ENCODE results near the gene MOSMO. TPM values are rescaled to one million over a fixed set of nuclear protein-coding genes. Genes with fewer than 3 reads are reported as not detected.

The MOSMO gene
- total and polyA plus RNA-seq, 2 of the 4 experiments (the other 2 are of a cell fraction), result 10.5 to 16.0 TPM

DNA sequence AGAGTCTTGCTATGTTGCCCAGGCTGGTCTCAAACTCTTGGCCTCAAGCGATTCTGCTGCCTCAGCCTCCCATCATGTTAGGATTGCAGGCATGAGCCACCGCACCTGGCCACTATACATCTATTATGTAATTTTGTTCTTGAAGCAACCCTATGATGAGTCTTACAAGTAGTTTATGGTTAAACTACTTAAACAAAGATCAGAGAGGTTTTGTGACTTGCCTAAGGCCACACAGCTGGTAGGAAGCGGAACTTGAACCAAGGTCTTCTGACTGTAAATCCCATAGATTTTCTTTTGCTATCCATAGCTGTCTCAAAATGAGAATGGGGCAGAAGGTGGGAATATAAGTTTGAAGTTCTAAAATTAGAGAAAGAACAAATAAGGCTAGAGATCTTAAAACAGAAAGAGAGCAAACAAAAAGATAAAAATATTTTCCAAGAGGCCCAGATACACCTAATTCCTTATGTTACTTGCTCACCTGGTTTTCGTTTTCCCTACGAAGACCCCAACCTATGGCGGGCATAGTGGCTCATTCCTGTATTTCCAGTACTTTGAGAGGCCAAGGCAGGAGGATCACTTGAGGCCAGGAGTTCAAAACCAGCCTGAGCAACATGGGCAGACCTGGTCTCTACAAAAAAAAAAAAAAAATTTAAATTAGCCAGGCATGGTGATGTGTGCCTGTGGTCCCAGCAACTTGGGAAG is 116.8 kb downstream of the MOSMO start:
- dilution Hi-C loops (cut with HindIII; ENCODE audit: low sequenced_read_pairs, unreplicated experiment) (no loop called here), in situ Hi-C loops (cut with MboI; ENCODE audit: low sequenced_read_pairs) (no loop called here), intact Hi-C loops (cut with micrococcal nuclease) (no loop called here)
- H4K5ac ChIP-seq (ENCODE audit: low read depth, low read length), result no peak overlapping the region
- H3K4me1 ChIP-seq (ENCODE audit: control insufficient read depth, insufficient read depth, low read length), result no peaks in the 10 kb centered on the region
- no peak overlapping the region for H3K4ac ChIP-seq (ENCODE audit: low read depth, low read length)
- no peaks in the 10 kb centered on the region for H3K9me3 ChIP-seq (ENCODE audit: control insufficient read depth, insufficient read depth, low read length)
- H2BK5ac ChIP-seq (ENCODE audit: low read depth, low read length, poor library complexity, severe bottlenecking), result no peak overlapping the region
- H3K23ac ChIP-seq (ENCODE audit: low read depth, low read length), result no peak overlapping the region
- DNase-seq (no peak), ATAC-seq (ENCODE audit: low read depth) (no peak)
- no peak overlapping the region for H2BK120ac ChIP-seq (ENCODE audit: low read depth, low read length)
- CTCF ChIA-PET, result no interaction called here
- no peak overlapping the region for H3K56ac ChIP-seq (ENCODE audit: extremely low read depth, insufficient read depth, low read length)
- POLR2A ChIA-PET (ENCODE audit: unreplicated experiment), result no interaction called here
- H3K36me3 ChIP-seq (ENCODE audit: control insufficient read depth, insufficient read depth, low read length), result no peaks in the 10 kb centered on the region
- no peak overlapping the region for H3K27ac ChIP-seq (ENCODE audit: insufficient read depth, low read length)
- H3K9me1 ChIP-seq (ENCODE audit: insufficient read depth, low read length), result no peaks in the 10 kb centered on the region
- no peak overlapping the region for H3K4me2 ChIP-seq (ENCODE audit: low read depth, low read length)
- no peak overlapping the region for H2AK5ac ChIP-seq (ENCODE audit: low read depth, low read length)
- TF ChIP-seq SMC3 (IDR thresholded peaks at IDR 0.05; ENCODE audit: low read depth, low read length), result no peak
- TF ChIP-seq, protein P1, sequence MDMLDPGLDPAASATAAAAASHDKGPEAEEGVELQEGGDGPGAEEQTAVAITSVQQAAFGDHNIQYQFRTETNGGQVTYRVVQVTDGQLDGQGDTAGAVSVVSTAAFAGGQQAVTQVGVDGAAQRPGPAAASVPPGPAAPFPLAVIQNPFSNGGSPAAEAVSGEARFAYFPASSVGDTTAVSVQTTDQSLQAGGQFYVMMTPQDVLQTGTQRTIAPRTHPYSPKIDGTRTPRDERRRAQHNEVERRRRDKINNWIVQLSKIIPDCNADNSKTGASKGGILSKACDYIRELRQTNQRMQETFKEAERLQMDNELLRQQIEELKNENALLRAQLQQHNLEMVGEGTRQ (IDR thresholded peaks at IDR 0.05; ENCODE audit: low read depth, low read length), result no peak
- no peak for TF ChIP-seq MAFK (IDR thresholded peaks at IDR 0.05; ENCODE audit: low read depth, low read length)
- TF ChIP-seq BHLHE40 (IDR thresholded peaks at IDR 0.05; ENCODE audit: low read depth, low read length), result no peak
- no peak for TF ChIP-seq MXI1 (IDR thresholded peaks at IDR 0.05; ENCODE audit: borderline replicate concordance, low read depth, low read length)
- TF ChIP-seq, protein P2, sequence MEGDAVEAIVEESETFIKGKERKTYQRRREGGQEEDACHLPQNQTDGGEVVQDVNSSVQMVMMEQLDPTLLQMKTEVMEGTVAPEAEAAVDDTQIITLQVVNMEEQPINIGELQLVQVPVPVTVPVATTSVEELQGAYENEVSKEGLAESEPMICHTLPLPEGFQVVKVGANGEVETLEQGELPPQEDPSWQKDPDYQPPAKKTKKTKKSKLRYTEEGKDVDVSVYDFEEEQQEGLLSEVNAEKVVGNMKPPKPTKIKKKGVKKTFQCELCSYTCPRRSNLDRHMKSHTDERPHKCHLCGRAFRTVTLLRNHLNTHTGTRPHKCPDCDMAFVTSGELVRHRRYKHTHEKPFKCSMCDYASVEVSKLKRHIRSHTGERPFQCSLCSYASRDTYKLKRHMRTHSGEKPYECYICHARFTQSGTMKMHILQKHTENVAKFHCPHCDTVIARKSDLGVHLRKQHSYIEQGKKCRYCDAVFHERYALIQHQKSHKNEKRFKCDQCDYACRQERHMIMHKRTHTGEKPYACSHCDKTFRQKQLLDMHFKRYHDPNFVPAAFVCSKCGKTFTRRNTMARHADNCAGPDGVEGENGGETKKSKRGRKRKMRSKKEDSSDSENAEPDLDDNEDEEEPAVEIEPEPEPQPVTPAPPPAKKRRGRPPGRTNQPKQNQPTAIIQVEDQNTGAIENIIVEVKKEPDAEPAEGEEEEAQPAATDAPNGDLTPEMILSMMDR (conservative IDR thresholded peaks at IDR 0.05; ENCODE audit: low read depth, low read length), result no peak
- no peak for TF ChIP-seq POLR2A (IDR thresholded peaks at IDR 0.05; ENCODE audit: low read depth, low read length)
- TF ChIP-seq CHD1 (IDR thresholded peaks at IDR 0.05; ENCODE audit: low read depth, low read length), result no peak
- no peak for TF ChIP-seq CEBPB (IDR thresholded peaks at IDR 0.05; ENCODE audit: low read depth, low read length)
- TF ChIP-seq NFE2L2 (IDR thresholded peaks at IDR 0.05; ENCODE audit: low read depth, low read length), result no peak
- TF ChIP-seq RFX5 (IDR thresholded peaks at IDR 0.05; ENCODE audit: low read depth, low read length), result no peak
- no peak for TF ChIP-seq RCOR1 (IDR thresholded peaks at IDR 0.05; ENCODE audit: insufficient replicate concordance, low read length)
- TF ChIP-seq MAZ (IDR thresholded peaks at IDR 0.05; ENCODE audit: borderline replicate concordance, low read depth, low read length), result no peak
- TF ChIP-seq RAD21 (IDR thresholded peaks at IDR 0.05; ENCODE audit: low read length), result no peak
- TF ChIP-seq, protein P3, sequence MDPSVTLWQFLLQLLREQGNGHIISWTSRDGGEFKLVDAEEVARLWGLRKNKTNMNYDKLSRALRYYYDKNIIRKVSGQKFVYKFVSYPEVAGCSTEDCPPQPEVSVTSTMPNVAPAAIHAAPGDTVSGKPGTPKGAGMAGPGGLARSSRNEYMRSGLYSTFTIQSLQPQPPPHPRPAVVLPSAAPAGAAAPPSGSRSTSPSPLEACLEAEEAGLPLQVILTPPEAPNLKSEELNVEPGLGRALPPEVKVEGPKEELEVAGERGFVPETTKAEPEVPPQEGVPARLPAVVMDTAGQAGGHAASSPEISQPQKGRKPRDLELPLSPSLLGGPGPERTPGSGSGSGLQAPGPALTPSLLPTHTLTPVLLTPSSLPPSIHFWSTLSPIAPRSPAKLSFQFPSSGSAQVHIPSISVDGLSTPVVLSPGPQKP (IDR thresholded peaks at IDR 0.05; ENCODE audit: borderline replicate concordance, low read depth, low read length), result no peak
- TF ChIP-seq FOS (IDR thresholded peaks at IDR 0.05; ENCODE audit: low read depth, low read length), result no peak
- no peak overlapping the region for H3K9ac ChIP-seq (ENCODE audit: low read depth, low read length)
- no peak overlapping the region for H3K14ac ChIP-seq (replicated peaks; ENCODE audit: low read depth, low read length)
- H3K4me3 ChIP-seq (ENCODE audit: insufficient read depth, low read depth, low read length), result no peak overlapping the region
- no peak overlapping the region for H2BK20ac ChIP-seq (ENCODE audit: low read depth, low read length)
- BruUV-seq (replicated peaks), result no TSS peak
- H2AK9ac ChIP-seq (replicated peaks; ENCODE audit: low read depth, low read length, poor library complexity), result no peak overlapping the region
- H4K8ac ChIP-seq (ENCODE audit: low read depth in 2 of 2, low read length in 2 of 2), result no peak overlapping the region
- H3K18ac ChIP-seq (ENCODE audit: low read depth, low read length), result no peak overlapping the region
- no peaks in the 10 kb centered on the region for H4K20me1 ChIP-seq (ENCODE audit: insufficient read depth, low read length)
- H2AFZ ChIP-seq (replicated peaks; ENCODE audit: low read length, poor library complexity), result no peak overlapping the region
- peaks cover 4% of the 10 kb centered on the region; the same call in 1 of the 2 replicates for H3K27me3 ChIP-seq (ENCODE audit: control insufficient read depth, insufficient read depth, low read length)
- 80% methylated on average over 1 of the region's 6 CpGs; no CpG with 5 or more reads in 1 of the 2 experiments for WGBS, 2 experiments (ENCODE audit: extremely low coverage in 2 of 2, insufficient read length in 1 of 2)
- H4K91ac ChIP-seq (ENCODE audit: insufficient read depth, low read depth, low read length), result no peak overlapping the region
- no peaks in the 10 kb centered on the region for H3K79me1 ChIP-seq (ENCODE audit: low read depth in 1 of 2, low read length in 2 of 2)
- no peak overlapping the region for H2BK15ac ChIP-seq (ENCODE audit: low read depth, low read length)
